GM12801 (cell line): Measurements from ENCODE around the gene ST6GAL1.

ENCODE experiments used
- CTCF ChIP-seq: IDR thresholded peaks from one replicate; pipeline ENCODE4 v1.5.1; 2011; ENCODE audit warnings: control low read depth; ENCODE audit not compliant: insufficient read length; ENCODE audit errors: extremely low read depth

The ST6GAL1 gene

GRCh38 chr3:186915806-186916796 is 14.2 kb upstream of the ST6GAL1 start:
- no peak for TF ChIP-seq CTCF

- TF ChIP-seq CTCF, result no peak
Observed at GRCh38 chr3:186917512-186918312, 12.6 kb upstream of the ST6GAL1 start.

DNA sequence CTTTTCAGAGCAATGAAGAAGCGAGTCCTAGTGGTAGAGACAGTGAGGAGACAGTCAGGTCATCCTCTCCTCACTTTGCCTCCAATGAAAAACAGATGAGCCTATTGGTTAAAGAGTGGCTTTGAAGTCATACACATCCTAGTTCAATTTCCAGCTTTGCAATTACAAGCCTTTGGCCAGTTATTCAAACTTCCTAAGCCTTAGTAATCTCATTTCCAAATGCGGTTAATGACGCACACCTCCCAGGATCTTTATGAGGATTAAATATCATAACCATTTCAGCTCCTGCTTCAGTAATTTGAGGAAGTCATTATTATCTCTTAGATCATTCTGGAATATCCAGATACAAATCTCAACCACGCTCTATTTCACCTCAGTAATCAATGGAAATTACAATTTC is 10.0 kb upstream of the ST6GAL1 start:
- TF ChIP-seq CTCF, result no peak

DNA sequence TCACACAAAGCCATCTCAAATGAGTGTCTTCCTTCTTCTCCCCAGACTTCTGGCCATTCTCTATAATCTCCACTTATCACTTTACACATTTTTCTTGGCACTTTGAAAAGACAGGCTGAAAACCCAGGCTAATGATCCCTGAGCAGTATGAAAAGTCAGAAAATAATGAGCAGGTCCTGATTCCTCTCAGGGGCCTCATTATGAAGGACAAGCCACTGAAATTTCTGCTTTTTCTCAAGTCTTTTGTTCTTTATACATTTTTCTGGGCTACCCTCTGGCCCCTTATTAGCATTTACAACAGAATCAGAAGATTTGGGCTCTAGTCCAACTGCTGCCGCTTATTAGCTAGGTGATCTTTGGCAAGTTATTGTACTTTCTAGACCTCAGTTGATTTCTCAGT is 9.5 kb upstream of the ST6GAL1 start:
- TF ChIP-seq CTCF, result no peak

DNA sequence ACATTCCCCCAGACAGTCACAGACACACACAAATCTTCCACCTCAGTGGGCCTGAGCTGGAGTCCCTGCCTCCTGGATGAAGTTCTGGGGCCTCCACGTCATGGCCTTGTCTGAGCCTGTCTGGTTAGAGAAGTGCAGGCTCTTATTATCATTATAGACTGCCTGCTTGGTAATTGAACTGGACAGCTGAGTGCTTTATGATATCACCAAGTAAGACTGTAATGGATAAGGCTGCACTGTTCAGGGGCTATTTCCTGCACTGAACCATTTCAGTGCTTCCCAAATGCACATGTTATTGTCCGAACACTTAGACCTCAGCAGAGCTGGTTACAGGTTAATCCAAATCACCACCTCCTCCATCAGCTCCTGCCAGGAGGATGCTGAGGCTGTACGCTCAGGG is 8.7 kb upstream of the ST6GAL1 start:
- no peak for TF ChIP-seq CTCF

GRCh38 chr3:186922224-186922623 is 8.1 kb upstream of the ST6GAL1 start:
- TF ChIP-seq CTCF, result no peak

DNA sequence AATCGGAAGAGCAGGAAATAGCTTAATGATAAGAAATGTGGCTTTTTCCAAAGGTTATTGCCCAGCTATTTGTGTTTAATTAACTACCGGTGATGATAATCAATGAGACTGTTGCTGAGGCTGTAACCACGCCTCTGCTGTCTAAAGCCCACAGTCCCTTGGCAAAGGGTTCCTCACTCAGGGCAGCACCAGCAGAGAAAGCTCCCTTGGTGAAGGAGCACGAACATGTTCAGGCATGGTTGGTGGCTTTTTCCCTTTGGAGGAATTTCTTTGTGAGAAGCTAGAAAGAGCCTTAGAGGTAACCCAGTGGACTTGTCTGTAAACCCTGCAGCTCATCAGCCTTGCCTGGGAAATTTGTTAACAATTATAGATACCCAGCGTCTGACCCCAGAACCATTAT is 7.5 kb upstream of the ST6GAL1 start:
- no peak for TF ChIP-seq CTCF
